Nephron progenitor cell (in vitro differentiated cells): ENCODE data around the gene DRC7.

Experiments used
- DNase-seq: peaks from one replicate; pipeline ENCODE4 v3.0.0; 2021
- H3K27ac Mint-ChIP-seq: 2 replicates; pipeline ENCODE4 v1.8.0; 2021; ENCODE audit warnings: mild to moderate bottlenecking, moderate library complexity, mixed read lengths
- H3K27me3 Mint-ChIP-seq: 2 replicates; pipeline ENCODE4 v1.8.0; 2021; ENCODE audit warnings: mild to moderate bottlenecking, low read depth, mixed read lengths; ENCODE audit not compliant: poor library complexity
- H3K36me3 Mint-ChIP-seq: 2 replicates; pipeline ENCODE4 v1.8.0; 2021; ENCODE audit warnings: low read depth, mixed read lengths
- H3K4me1 Mint-ChIP-seq: 2 replicates; pipeline ENCODE4 v1.8.0; 2021; ENCODE audit warnings: mixed read lengths
- H3K4me3 Mint-ChIP-seq: 2 replicates; pipeline ENCODE4 v1.8.0; 2021; ENCODE audit warnings: mild to moderate bottlenecking, moderate library complexity, mixed read lengths
- H3K9me3 Mint-ChIP-seq: 2 replicates; pipeline ENCODE4 v1.8.0; 2021; ENCODE audit warnings: mild to moderate bottlenecking, moderate library complexity, mixed read lengths
- TF ChIP-seq, protein P1 (sequence below): fragments of 200-600 bp; sonication (generic); IDR thresholded peaks from 2 replicates; pipeline ENCODE4 v1.5.0; 2021; ENCODE audit warnings: antibody characterized with exemption

Gene DRC7

DNA sequence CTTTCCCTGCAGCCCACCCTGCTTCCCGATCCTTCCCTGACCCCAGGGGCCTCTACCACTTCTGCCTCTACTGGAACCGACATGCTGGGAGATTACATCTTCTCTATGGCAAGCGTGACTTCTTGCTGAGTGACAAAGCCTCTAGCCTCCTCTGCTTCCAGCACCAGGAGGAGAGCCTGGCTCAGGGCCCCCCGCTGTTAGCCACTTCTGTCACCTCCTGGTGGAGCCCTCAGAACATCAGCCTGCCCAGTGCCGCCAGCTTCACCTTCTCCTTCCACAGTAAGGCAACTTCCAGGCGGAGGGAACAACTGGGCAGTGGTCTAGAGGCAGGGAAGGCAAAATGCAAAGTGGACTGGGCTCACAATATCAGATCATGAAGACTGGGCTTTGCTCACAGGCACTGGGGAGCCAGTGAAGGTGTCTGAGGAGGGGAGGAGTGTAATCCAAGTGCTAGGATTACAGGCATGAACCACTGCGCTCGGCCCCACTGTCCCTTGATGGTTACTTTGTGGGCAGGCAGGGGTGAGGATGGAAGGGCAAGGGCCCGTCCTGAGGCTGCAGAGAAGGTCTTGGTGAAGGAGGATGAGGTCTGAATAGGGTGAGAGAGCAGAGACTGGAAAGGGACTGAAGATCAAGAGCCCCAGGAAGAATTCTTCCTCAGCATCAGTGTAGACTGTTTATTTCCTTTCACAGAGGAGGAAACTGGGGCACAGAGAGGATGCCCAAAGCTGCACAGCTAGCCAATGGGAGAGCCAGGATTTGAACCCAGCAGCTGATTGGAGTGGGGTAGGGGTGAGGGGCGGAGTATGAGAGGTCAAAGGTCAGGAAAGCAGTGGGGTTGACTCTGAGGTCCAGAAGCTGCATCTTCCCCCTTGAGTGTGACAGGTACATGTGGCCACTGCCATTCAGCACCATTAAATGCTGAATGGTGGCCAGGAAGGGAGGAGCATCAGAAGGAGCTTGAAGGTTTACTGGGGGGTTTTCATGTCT is 43.0 kb upstream of the DRC7 start:
- H3K27me3 Mint-ChIP-seq, result peaks cover 3% of the 10 kb centered on the region
- no peak overlapping the region for H3K4me3 Mint-ChIP-seq
- no peak for DNase-seq
- TF ChIP-seq, protein P1, sequence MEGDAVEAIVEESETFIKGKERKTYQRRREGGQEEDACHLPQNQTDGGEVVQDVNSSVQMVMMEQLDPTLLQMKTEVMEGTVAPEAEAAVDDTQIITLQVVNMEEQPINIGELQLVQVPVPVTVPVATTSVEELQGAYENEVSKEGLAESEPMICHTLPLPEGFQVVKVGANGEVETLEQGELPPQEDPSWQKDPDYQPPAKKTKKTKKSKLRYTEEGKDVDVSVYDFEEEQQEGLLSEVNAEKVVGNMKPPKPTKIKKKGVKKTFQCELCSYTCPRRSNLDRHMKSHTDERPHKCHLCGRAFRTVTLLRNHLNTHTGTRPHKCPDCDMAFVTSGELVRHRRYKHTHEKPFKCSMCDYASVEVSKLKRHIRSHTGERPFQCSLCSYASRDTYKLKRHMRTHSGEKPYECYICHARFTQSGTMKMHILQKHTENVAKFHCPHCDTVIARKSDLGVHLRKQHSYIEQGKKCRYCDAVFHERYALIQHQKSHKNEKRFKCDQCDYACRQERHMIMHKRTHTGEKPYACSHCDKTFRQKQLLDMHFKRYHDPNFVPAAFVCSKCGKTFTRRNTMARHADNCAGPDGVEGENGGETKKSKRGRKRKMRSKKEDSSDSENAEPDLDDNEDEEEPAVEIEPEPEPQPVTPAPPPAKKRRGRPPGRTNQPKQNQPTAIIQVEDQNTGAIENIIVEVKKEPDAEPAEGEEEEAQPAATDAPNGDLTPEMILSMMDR, result no peak
- no peak overlapping the region for H3K27ac Mint-ChIP-seq
- no peaks in the 10 kb centered on the region for H3K36me3 Mint-ChIP-seq
- H3K4me1 Mint-ChIP-seq, result peaks cover 22% of the 10 kb centered on the region
- no peaks in the 10 kb centered on the region for H3K9me3 Mint-ChIP-seq

DNA sequence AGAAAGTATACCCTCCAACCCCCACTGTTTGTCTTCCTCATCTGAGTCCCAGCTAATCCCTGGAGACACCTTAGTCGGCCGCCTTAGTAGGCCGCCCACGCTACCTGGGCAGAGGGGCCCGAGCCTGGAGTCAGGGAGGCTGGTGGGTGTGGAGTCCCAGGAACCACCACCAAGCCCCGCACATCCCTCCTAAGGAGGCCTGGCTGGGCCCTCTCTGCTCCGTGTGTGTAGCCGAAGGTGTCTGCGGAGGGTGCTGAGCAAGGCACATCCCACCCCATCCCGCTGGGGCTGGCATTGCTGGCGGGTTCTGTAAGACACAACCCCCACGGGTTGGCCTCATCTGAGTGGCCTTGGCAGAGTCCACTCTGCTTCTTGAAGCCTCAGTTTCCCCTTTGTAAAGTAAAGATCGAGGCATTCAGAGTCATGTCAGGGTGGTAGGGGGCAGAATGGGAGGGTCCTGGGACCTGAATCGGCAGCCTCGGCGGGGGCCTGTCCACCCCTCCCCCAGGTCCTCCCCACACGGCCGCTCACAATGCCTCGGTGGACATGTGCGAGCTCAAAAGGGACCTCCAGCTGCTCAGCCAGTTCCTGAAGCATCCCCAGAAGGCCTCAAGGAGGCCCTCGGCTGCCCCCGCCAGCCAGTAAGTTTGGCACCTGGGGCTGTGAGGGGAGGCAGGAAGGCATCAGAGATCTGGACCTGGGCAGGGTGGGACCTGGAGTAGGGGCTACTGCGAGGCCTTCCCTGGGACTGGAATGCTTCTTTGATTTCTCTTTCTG is 41.7 kb upstream of the DRC7 start:
- TF ChIP-seq, protein P1, result no peak

DNA sequence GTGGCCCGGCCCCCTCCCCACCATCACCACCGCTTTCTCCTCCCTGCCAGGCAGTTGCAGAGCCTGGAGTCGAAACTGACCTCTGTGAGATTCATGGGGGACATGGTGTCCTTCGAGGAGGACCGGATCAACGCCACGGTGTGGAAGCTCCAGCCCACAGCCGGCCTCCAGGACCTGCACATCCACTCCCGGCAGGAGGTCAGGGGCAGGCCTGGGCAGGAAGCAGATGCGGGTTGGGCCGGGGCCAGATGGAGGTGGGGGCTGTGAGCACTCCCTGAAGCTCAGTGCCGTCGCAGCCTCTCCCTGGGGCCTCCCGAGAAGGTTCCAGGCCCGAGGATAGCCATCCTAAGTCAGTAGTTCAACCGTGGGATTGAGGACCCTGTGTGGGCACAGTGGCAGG is 40.7 kb upstream of the DRC7 start:
- Mint-ChIP-seq H3K27ac (peak overlapping the region; percentile 61), H3K36me3 (no peaks in the 10 kb centered on the region), H3K9me3 (no peaks in the 10 kb centered on the region), H3K4me1 (peaks cover 22% of the 10 kb centered on the region), H3K4me3 (no peak overlapping the region), H3K27me3 (peaks cover 6% of the 10 kb centered on the region)
- TF ChIP-seq, protein P1, result no peak
- no peak for DNase-seq

More for the DNA sequence above, 41.7 kb upstream of the DRC7 start:
- Mint-ChIP-seq H3K9me3 (no peaks in the 10 kb centered on the region), H3K4me3 (no peak overlapping the region), H3K36me3 (no peaks in the 10 kb centered on the region), H3K4me1 (peaks cover 22% of the 10 kb centered on the region), H3K27me3 (peaks cover 5% of the 10 kb centered on the region), H3K27ac (no peak overlapping the region)
- no peak for DNase-seq

DNA sequence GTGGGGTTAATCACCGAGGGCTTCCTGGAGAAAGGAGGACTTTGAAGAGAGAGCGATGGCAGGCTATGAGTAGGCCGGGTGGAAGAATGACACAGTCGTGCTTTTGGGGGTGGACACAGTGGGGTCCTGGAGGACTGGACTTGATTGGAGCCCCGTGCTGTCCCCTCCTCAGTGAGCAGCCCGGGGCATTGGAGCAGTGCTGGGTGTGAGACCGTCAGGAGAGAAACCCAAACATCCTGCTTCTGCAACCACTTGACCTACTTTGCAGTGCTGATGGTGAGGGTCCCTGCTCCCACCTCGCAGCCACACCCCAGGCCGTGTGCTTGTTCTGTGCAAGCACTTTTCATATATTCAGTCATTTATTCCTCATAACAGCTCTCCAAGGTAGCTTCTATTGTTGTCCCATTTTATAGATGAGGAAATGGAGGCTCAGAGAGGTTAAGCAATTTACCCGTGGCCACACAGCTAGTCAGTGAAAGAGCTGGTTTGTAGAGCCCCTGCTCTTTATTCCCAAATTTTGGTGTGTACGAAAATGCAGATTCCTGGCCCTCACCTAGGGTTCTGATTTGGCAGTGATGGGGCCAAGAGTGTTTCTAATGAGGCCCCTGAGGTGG is 38.2 kb upstream of the DRC7 start:
- DNase-seq, result no peak
- H3K27ac Mint-ChIP-seq, result no peak overlapping the region
- H3K27me3 Mint-ChIP-seq, result peaks cover 7% of the 10 kb centered on the region
- TF ChIP-seq, protein P1, result no peak
- no peak overlapping the region for H3K4me3 Mint-ChIP-seq
- H3K9me3 Mint-ChIP-seq, result no peaks in the 10 kb centered on the region
- no peaks in the 10 kb centered on the region for H3K36me3 Mint-ChIP-seq
- peaks cover 25% of the 10 kb centered on the region for H3K4me1 Mint-ChIP-seq

DNA sequence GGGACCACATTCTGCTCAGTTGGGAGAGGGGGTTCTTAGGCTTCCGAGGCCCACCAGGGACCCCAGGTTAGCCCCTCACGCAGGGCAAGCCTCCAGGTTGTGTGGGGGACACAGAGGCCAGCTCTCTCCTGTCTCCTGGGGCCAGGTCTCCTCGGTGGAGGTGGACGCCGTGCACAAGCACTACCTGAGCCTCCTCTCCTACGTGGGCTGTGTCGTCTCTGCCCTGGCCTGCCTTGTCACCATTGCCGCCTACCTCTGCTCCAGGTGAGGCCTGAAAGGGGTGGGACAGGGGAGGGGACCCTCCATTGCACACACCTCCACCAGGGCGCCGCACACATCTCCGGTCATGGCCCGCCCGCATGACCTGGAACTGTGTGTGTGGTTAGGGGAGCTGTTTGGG is 37.4 kb upstream of the DRC7 start:
- no peaks in the 10 kb centered on the region for H3K9me3 Mint-ChIP-seq
- H3K4me3 Mint-ChIP-seq, result no peak overlapping the region
- DNase-seq, result no peak
- peaks cover 17% of the 10 kb centered on the region for H3K4me1 Mint-ChIP-seq
- peaks cover 6% of the 10 kb centered on the region for H3K27me3 Mint-ChIP-seq
- no peaks in the 10 kb centered on the region for H3K36me3 Mint-ChIP-seq
- H3K27ac Mint-ChIP-seq, result no peak overlapping the region
- TF ChIP-seq, protein P1, result no peak
